GM18508 (cell line): ENCODE data around the gene DCAF10.
"Not testable (repeated sequence)": the region's sequence is repeated elsewhere in the genome, so short reads cannot be mapped to it uniquely, and the experiment has no call there.

Experiments used
- ATAC-seq: cut with Tn5 transposase; IDR thresholded peaks from one replicate; pipeline ENCODE4 v1.9.1; 2021; ENCODE audit warnings: moderate number of reproducible peaks; ENCODE audit not compliant: insufficient read depth, unreplicated experiment

The DCAF10 gene, protein sequence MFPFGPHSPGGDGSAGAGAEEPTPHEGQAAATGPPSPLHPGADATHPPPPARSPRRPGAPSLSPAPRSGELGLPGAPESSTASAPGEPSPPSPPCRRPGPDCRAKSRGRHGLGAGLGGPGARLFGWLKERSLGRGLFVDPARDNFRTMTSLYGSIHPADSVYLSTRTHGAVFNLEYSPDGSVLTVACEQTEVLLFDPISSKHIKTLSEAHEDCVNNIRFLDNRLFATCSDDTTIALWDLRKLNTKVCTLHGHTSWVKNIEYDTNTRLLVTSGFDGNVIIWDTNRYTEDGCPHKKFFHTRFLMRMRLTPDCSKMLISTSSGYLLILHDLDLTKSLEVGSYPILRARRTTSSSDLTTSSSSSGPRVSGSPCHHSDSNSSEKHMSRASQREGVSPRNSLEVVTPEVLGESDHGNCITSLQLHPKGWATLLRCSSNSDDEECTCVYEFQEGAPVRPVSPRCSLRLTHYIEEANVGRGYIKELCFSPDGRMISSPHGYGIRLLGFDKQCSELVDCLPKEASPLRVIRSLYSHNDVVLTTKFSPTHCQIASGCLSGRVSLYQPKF

GRCh38 chr9:37800631-37801286 is at the start of gene DCAF10:
Gene DCAF10, plus strand, starts transcription at chr9:37800797. Its CDS starts 70 bp downstream, at chr9:37800867.
- peak; percentile 36 for ATAC-seq

GRCh38 chr9:37751186-37751585 is 49.4 kb upstream of the DCAF10 start:
- no peak for ATAC-seq

DNA sequence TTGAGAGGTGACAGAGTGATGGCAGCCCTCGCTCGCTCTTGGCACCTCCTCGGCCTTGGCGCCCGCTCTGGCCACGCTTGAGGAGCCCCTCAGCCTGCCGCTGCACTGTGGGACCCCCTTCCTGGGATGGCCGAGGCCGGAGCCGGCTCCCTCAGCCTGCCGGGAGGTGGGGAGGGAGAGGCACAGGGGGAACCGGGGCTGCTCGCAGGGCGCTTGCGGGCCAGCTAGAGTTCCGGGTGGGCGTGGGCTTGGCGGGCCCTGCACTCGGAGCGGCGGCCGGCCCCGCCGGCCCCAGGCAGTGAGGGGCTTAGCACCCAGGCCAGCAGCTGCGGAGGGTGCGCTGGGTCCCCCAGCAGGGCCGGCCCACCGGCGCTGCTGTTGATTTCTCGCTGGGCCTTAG is 48.9 kb upstream of the DCAF10 start:
- ATAC-seq: not testable (repeated sequence)

DNA sequence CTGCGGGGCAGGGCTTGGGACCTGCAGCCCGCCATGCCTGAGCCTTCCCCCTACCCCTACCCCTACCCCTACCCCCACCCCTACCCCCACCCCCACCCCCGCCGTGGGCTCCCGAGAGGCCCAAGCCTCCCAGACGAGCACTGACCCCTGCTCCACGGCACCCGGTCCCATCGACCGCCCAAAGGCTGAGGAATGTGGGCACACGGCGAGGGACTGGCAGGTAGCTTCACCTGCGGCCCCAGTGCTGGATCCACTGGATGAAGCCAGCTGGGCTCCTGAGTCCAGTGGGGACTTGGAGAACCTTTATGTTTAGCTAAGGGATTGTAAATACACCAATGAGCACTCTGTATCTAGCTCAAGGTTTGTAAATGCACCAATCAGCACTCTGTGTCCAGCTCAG is 48.5 kb upstream of the DCAF10 start:
- ATAC-seq: not testable (repeated sequence)

- ATAC-seq: no peak
Measured at GRCh38 chr9:37752642-37753488, 47.7 kb upstream of the DCAF10 start.

DNA sequence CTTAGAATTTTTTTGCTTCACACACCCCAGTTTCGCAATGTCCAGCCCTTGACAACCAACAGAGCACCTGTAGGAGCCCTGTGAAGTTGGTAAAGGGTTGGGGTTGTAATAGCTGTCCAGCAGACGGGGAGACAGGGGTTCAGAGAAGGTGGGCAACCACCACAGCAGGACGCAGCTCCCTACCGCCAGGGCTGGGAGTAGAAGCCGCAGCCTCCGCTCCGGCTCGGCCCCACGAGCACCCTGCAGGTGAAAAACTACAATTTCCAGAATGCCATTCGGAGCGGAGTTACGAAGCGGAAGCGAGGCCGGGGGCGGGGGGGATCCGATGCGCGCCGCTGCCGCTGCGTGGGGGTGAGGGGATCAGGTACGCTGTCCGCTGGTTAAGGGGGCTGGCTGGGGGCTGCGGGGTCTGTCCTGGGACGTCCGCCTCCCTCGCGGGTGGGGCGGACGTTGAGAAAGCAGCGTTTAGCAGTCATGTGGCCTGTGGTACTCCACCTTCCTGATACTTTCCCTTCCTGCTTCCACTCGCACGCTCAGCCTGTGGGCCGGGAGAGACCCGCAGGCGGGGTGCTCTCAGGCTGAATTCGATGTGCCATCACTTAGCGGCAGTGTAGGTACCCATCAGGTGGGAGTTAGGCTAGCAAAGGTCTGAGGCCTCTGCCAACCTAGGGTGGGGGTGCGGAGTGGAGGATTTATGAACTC is 47.0 kb upstream of the DCAF10 start, which contains the start of gene TRMT10B:
Gene TRMT10B, plus strand, starts transcription at position 317 of the 702 bp plus-strand sequence. CDS start 8,127 bp downstream, outside the sequence.
- ATAC-seq: no peak

GRCh38 chr9:37758747-37759146 is 41.9 kb upstream of the DCAF10 start:
- ATAC-seq: no peak

DNA sequence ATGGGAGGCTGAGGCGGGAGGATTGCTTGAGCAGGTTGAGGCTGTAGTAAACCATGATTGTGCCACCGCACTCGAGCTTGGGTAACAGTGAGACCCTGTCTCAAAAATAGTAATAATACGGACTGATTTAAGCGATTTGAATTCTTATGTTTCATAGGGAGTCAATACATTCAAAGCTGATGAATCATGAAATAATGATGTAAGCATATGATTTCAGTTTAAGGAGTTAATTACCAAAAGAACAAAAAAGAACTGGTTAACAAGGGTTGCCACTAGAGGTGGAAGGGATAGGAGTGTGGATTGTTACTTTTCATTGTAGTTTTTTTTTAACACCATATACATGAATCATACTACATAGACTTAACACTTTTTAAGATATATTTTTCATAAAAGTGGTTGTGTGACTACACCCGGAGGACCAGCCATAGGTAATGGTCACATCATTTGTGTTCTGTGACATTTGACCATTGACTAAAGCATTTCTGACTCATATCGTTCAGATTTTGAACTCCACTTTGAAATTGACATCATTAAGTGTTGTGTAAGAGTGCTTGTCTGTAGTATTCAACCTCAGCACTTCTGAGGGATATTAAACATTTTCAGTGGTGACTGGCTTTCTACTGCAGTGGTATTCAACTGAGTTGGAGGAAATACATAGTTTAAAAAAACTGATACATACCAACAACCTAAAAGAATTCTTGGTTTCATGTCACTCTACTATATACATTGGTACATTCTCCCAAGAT is 40.0 kb upstream of the DCAF10 start:
- ATAC-seq: no peak

- no peak for ATAC-seq
Measured at GRCh38 chr9:37761511-37761910, 39.1 kb upstream of the DCAF10 start.

GRCh38 chr9:37765263-37765662 is 35.3 kb upstream of the DCAF10 start:
- ATAC-seq: not testable (repeated sequence)

GRCh38 chr9:37769306-37769705 is 31.3 kb upstream of the DCAF10 start:
- ATAC-seq: no peak

GRCh38 chr9:37769995-37770394 is 30.6 kb upstream of the DCAF10 start:
- no peak for ATAC-seq

- no peak for ATAC-seq
Measured at GRCh38 chr9:37775216-37775919, 25.2 kb upstream of the DCAF10 start.

DNA sequence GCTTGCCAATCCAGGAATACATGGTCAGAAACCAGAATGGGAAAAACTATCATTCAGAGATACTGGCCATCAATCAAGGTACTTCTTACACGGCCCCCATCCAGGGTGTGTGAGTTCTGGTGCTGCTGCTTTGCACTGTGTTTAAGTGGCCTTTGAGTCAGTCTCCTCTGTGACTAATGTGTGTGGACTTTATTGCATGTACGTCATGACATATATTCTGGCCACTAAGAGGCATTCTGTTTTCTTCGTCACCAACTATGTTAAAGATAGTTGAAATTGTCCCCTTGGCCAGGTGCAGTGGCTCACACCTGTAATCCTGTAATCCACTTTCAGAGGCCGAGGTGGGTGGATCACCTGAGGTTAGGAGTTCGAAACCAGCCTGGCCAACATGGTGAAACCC is 24.3 kb upstream of the DCAF10 start:
- ATAC-seq: no peak

DNA sequence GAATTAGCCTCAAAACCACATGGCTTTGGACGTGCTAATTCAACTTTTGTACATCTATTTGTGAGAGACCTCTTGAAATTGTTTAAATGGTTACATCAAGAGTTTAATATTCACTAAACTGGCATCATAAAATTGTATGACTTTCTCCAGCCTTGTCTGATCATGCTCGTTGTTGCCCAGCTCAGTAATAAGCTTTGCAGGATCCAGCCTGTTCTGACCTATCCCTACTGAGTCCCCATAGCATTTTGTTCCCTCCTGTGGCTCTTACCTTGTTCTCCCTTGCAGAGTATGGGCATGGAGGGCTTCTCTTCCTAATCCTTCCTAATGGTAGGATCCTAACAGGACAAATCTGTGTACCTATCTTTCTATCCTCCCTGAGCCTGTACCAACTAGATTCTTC is 22.1 kb upstream of the DCAF10 start:
- ATAC-seq: no peak

DNA sequence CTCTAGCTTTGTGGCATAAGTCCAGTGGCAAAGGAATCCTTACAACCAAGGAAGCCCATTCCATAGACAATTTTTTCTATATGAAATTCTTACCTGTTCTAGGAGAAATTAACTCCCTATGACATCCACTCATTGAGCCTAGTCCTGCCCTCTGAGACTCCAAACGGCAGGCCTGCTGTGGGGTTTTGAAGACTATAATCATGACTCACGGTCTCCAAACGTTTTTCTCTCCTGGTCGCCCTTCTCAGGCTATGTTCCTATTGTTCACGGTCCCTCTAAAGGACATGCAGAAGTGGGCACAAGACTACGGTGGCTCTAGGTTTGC is 16.3 kb upstream of the DCAF10 start:
- ATAC-seq: no peak

- ATAC-seq: peak; percentile 43
Measured at GRCh38 chr9:37784616-37785483, 15.7 kb upstream of the DCAF10 start, which contains the start of gene EXOSC3. Gene EXOSC3, minus strand, starts transcription at chr9:37785064. Its CDS starts 20 bp downstream, at chr9:37785044.

GRCh38 chr9:37787059-37787458 is 13.5 kb upstream of the DCAF10 start:
- ATAC-seq: no peak
